ENCODE data around the gene SLAIN2. TPM values are rescaled to one million over a fixed set of nuclear protein-coding genes. Genes with fewer than 3 reads are reported as not detected.

SLAIN2 gene
- total and polyA plus RNA-seq, 5 experiments from 2014 or later: 25.9 to 109 (median 39.3) TPM

DNA sequence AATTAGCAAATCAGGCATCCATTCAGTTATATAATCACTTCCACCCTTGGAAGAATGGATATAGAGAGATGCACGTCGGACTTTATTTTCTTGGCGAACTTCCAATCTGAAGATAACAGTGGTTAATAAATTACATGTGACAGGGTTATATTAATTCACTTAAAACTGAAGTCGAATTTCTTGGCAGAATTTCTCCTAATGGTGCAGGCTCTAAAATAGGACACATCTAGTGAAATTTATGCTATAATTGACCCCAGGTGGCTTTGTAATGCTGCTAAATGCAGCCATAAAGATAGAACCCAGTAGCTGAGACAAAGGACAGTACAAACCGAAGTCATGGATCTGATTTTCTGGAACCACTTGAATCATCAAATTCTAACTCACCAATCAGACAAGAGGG is 121.0 kb downstream of the SLAIN2 start:
- Mint-ChIP-seq H3K4me1 (no peaks in the 10 kb centered on the region), H3K36me3 (peaks cover 0 to 8% (median 5%) of the 10 kb centered on the region in 3 donors), H3K27ac (no peak overlapping the region), H3K4me3 (no peak overlapping the region), H3K9me3 (peaks cover 0 to 15% (median 4%) of the 10 kb centered on the region in 9 donors), H3K27me3 (no peaks in the 10 kb centered on the region)
- POLR2A ChIA-PET: no interaction called here
- ATAC-seq (no peak), DNase-seq (no peak)

- ATAC-seq: no peak
- Mint-ChIP-seq H3K4me3 (no peak overlapping the region), H3K27me3 (peaks cover 0 to 21% (median 3%) of the 10 kb centered on the region in 5 donors), H3K9me3 (peaks cover 0 to 10% (median 3%) of the 10 kb centered on the region in 9 donors), H3K4me1 (no peaks in the 10 kb centered on the region), H3K27ac (no peak overlapping the region), H3K36me3 (peaks cover 0 to 5% (median 0%) of the 10 kb centered on the region in 3 donors)
- POLR2A ChIA-PET: no interaction called here
- DNase-seq: no peak
These were observed 126.1 kb downstream of the SLAIN2 start for GRCh38 chr4:48467442-48467841.

- POLR2A ChIA-PET: no interaction called here
- no peaks in the 10 kb centered on the region for H3K4me1 Mint-ChIP-seq
- ATAC-seq (no peak), DNase-seq (no peak)
- peaks cover 0 to 5% (median 0%) of the 10 kb centered on the region in 3 donors for H3K36me3 Mint-ChIP-seq
- H3K27ac Mint-ChIP-seq: no peak overlapping the region
- no peak overlapping the region for H3K4me3 Mint-ChIP-seq
- peaks cover 0 to 21% (median 3%) of the 10 kb centered on the region in 5 donors for H3K27me3 Mint-ChIP-seq
- H3K9me3 Mint-ChIP-seq: peaks cover 0 to 10% (median 3%) of the 10 kb centered on the region in 9 donors
These were observed 126.6 kb downstream of the SLAIN2 start for GRCh38 chr4:48467891-48468290.

GRCh38 chr4:48470137-48470536 is 128.8 kb downstream of the SLAIN2 start:
- DNase-seq (no peak), ATAC-seq (no peak)
- Mint-ChIP-seq H3K4me3 (no peak overlapping the region), H3K27me3 (peaks cover 2 to 21% (median 5%) of the 10 kb centered on the region in 5 donors), H3K4me1 (no peaks in the 10 kb centered on the region), H3K36me3 (no peaks in the 10 kb centered on the region), H3K27ac (no peak overlapping the region), H3K9me3 (no peaks in the 10 kb centered on the region)
- POLR2A ChIA-PET: no interaction called here

DNA sequence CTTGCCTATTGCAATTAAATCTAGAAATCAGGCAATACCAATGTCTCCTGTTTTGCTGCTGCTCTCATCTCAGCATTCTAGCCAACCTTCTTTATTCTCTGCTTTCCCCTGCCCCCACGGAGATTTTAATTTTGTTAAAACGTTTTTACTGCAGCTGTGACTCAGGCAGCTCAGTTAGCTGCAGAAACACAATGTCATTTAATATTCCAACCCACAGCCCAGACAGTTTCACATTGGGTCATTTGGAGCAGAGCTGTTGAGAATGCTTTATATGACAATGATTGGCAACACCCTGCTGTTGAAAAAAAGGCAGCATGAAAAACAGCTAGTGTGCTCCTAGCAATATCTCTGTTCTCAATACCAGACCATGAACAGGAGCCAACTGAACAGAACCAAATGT is 129.2 kb downstream of the SLAIN2 start:
- H3K4me3 Mint-ChIP-seq: no peak overlapping the region
- H3K9me3 Mint-ChIP-seq: no peaks in the 10 kb centered on the region
- peaks cover 2 to 21% (median 5%) of the 10 kb centered on the region in 5 donors for H3K27me3 Mint-ChIP-seq
- POLR2A ChIA-PET: no interaction called here
- H3K36me3 Mint-ChIP-seq: no peaks in the 10 kb centered on the region
- H3K27ac Mint-ChIP-seq: no peak overlapping the region
- no peak for DNase-seq
- no peak for ATAC-seq
- no peaks in the 10 kb centered on the region for H3K4me1 Mint-ChIP-seq

- no peaks in the 10 kb centered on the region for H3K4me1 Mint-ChIP-seq
- DNase-seq (no peak), ATAC-seq (no peak)
- no peak overlapping the region for H3K27ac Mint-ChIP-seq
- no peaks in the 10 kb centered on the region for H3K36me3 Mint-ChIP-seq
- H3K9me3 Mint-ChIP-seq: no peaks in the 10 kb centered on the region
- no peak overlapping the region for H3K4me3 Mint-ChIP-seq
- POLR2A ChIA-PET: no interaction called here
- H3K27me3 Mint-ChIP-seq: peaks cover 5 to 28% (median 7%) of the 10 kb centered on the region in 5 donors
These were observed 131.5 kb downstream of the SLAIN2 start for GRCh38 chr4:48472794-48473193.

- no peak overlapping the region for H3K4me3 Mint-ChIP-seq
- DNase-seq: no peak
- ATAC-seq: no peak
- no peaks in the 10 kb centered on the region for H3K36me3 Mint-ChIP-seq
- no peaks in the 10 kb centered on the region for H3K4me1 Mint-ChIP-seq
- H3K9me3 Mint-ChIP-seq: no peaks in the 10 kb centered on the region
- peak overlapping the region in 1 of 10 donors; percentile 9 for H3K27ac Mint-ChIP-seq
- peaks cover 5 to 21% (median 12%) of the 10 kb centered on the region in 5 donors for H3K27me3 Mint-ChIP-seq
- POLR2A ChIA-PET: no interaction called here
These were observed 134.4 kb downstream of the SLAIN2 start for GRCh38 chr4:48475770-48476169.

Other genes with a start within 250 kb of the SLAIN2 start
- gene TXK, start 207.3 kb upstream of the SLAIN2 start, total RNA-seq: 100 to 1,000 TPM; 135 to 140 TPM
- 10 to 100 TPM; 57.8 to 92.2 (median 60.4) TPM for gene TXK, start 207.3 kb upstream of the SLAIN2 start, polyA plus RNA-seq
- 1 to 10 TPM; 4.3 to 4.7 TPM for gene TEC, start 71.7 kb upstream of the SLAIN2 start, total RNA-seq
- gene TEC, start 71.7 kb upstream of the SLAIN2 start, polyA plus RNA-seq: 1 to 10 TPM; 1.1 to 2.5 (median 1.4) TPM
- not detected for gene SLC10A4, start 141.8 kb downstream of the SLAIN2 start, total RNA-seq
- gene SLC10A4, start 141.8 kb downstream of the SLAIN2 start, polyA plus RNA-seq: not detected
- not detected for gene ZAR1, start 148.7 kb downstream of the SLAIN2 start, total RNA-seq
- not detected for gene ZAR1, start 148.7 kb downstream of the SLAIN2 start, polyA plus RNA-seq